SK-N-SH (cell line): ENCODE data around the gene SLC5A1. TPM values are rescaled to one million over a fixed set of nuclear protein-coding genes. Genes with fewer than 3 reads are reported as not detected.

Source experiments
- CTCF ChIA-PET: fragments of 300-600, 350-600 bp; formaldehyde crosslinking; extraction: SDS; loops from one replicate; lab custom pipeline; 2021; lab: Yijun Ruan, JAX
- POLR2A ChIA-PET: fragments of 350-600 bp; sonication (Branson Sonifier 250); formaldehyde crosslinking; extraction: SDS; loops from one replicate; lab custom pipeline; 2020; ENCODE audit warnings: antibody characterized with exemption, inconsistent platforms; lab: Yijun Ruan, JAX
- DNase-seq: peaks from one replicate; pipeline ENCODE4 v3.0.0; 2012
- H2AFZ ChIP-seq: fragments of 200-600 bp; sonication (generic); 2 replicates; pipeline ENCODE4 v1.8.1; 2016; ENCODE audit warnings: antibody characterized with exemption, mild to moderate bottlenecking, low read depth
- H3F3A ChIP-seq: fragments of 200-600 bp; sonication (generic); replicated peaks from 2 replicates; pipeline ENCODE3; 2016; ENCODE audit warnings: antibody characterized with exemption, mild to moderate bottlenecking; ENCODE audit not compliant: insufficient read depth
- H3K27ac ChIP-seq, 2 experiments: fragments of 200-500 bp in 1 of 2; fragments of 200-600 bp in 1 of 2; sonication (Bioruptor generic) in 1 of 2; sonication (generic), shearing (Covaris generic) in 1 of 2; 2 replicates each; pipeline versions ENCODE4 v1.5.1 to v1.6.1; 2014 to 2016; ENCODE audit warnings: low read depth in 2 of 2, inconsistent platforms in 1 of 2, low read length in 1 of 2, mild to moderate bottlenecking in 1 of 2, mixed read lengths in 1 of 2
- H3K27me3 ChIP-seq: fragments of 200-600 bp; sonication (generic), shearing (Covaris generic); 2 replicates; pipeline ENCODE4 v1.6.1; 2016; ENCODE audit warnings: mixed run types; ENCODE audit not compliant: insufficient read depth
- H3K36me3 ChIP-seq, 2 experiments: fragments of 200-500 bp in 1 of 2; fragments of 200-600 bp in 1 of 2; sonication (Bioruptor generic) in 1 of 2; sonication (generic) in 1 of 2; replicated peaks in 1 of 2; 2 replicates each; pipeline versions ENCODE3 to v1.5.1; 2014 to 2016; ENCODE audit warnings: low read length in 1 of 2, mild to moderate bottlenecking in 1 of 2; ENCODE audit not compliant: insufficient read depth in 2 of 2, control insufficient read depth in 1 of 2
- H3K4me1 ChIP-seq, 2 experiments: fragments of 200-500 bp in 1 of 2; fragments of 200-600 bp in 1 of 2; sonication (Bioruptor generic) in 1 of 2; sonication (generic), shearing (Covaris generic) in 1 of 2; 2 replicates each; pipeline versions ENCODE4 v1.5.1 to v1.6.1; 2014 to 2016; ENCODE audit warnings: low read depth in 1 of 2, low read length in 1 of 2, mixed run types in 1 of 2; ENCODE audit not compliant: insufficient read depth in 2 of 2, control insufficient read depth in 1 of 2
- H3K4me2 ChIP-seq: fragments of 200-600 bp; sonication (generic), shearing (Covaris generic); 2 replicates; pipeline ENCODE4 v1.6.1; 2017; ENCODE audit warnings: mixed run types
- H3K4me3 ChIP-seq, 2 experiments: fragments of 200-500 bp in 1 of 2; fragments of 200-600 bp in 1 of 2; sonication (Bioruptor generic) in 1 of 2; sonication (generic), shearing (Covaris generic) in 1 of 2; 2 replicates each; pipeline versions ENCODE4 v1.5.1 to v1.8.1; 2014 to 2016; ENCODE audit warnings: low read depth in 2 of 2, inconsistent platforms in 1 of 2, low read length in 1 of 2, mild to moderate bottlenecking in 1 of 2, mixed read lengths in 1 of 2, moderate library complexity in 1 of 2
- H3K79me2 ChIP-seq: fragments of 200-600 bp; sonication (generic); 2 replicates; pipeline ENCODE4 v1.8.1; 2017; ENCODE audit warnings: mild to moderate bottlenecking; ENCODE audit not compliant: insufficient read depth
- H3K9ac ChIP-seq: fragments of 200-600 bp; sonication (generic); 2 replicates; pipeline ENCODE4 v1.6.1; 2017; ENCODE audit warnings: mixed run types
- H3K9me2 ChIP-seq: fragments of 200-600 bp; sonication (generic); 2 replicates; pipeline ENCODE4 v1.6.1; 2017; ENCODE audit warnings: mixed run types
- H3K9me3 ChIP-seq: fragments of 200-600 bp; sonication (generic); 2 replicates; pipeline ENCODE4 v1.6.1; 2017; ENCODE audit warnings: mixed run types, mild to moderate bottlenecking, moderate library complexity
- H4K20me1 ChIP-seq: fragments of 200-600 bp; sonication (generic); 2 replicates; pipeline ENCODE4 v1.6.1; 2017; ENCODE audit warnings: mild to moderate bottlenecking, mixed run types; ENCODE audit not compliant: insufficient read depth
- ELF1 ChIP-seq: IDR thresholded peaks from 2 replicates; pipeline ENCODE4 v1.4.0; 2012
- EP300 ChIP-seq, 2 experiments: IDR thresholded peaks; 2 replicates each; pipeline versions ENCODE4 v1.4.0 to v1.6.1; 2012; ENCODE audit warnings: borderline replicate concordance in 1 of 2, low read depth in 1 of 2, low read length in 1 of 2
- EZH2phosphoT487 ChIP-seq: fragments of 200-600 bp; sonication (generic); IDR thresholded peaks from 2 replicates; pipeline ENCODE4 v1.6.1; 2017; ENCODE audit warnings: low read depth, mixed run types, mild to moderate bottlenecking, antibody characterized with exemption, moderate library complexity, borderline replicate concordance
- IRF3 ChIP-seq: fragments of 150-350 bp; IDR thresholded peaks from 2 replicates; pipeline ENCODE4 v1.6.1; 2016; ENCODE audit warnings: mild to moderate bottlenecking, low read depth, low read length
- MAX ChIP-seq: IDR thresholded peaks from 2 replicates; pipeline ENCODE4 v1.4.0; 2012; ENCODE audit warnings: low read depth
- MEF2A ChIP-seq: IDR thresholded peaks from 2 replicates; pipeline ENCODE4 v1.4.0; 2012; ENCODE audit warnings: low read depth, borderline replicate concordance
- MXI1 ChIP-seq: IDR thresholded peaks from 2 replicates; pipeline ENCODE4 v1.6.1; 2012; ENCODE audit warnings: mild to moderate bottlenecking, low read depth, low read length, improper control_type of control experiment
- NFIC ChIP-seq: IDR thresholded peaks from 2 replicates; pipeline ENCODE4 v1.4.0; 2012; ENCODE audit warnings: borderline replicate concordance
- RCOR1 ChIP-seq: fragments of 150-350 bp; IDR thresholded peaks from 2 replicates; pipeline ENCODE4 v1.6.1; 2017; ENCODE audit warnings: antibody characterized with exemption, low read length
- RFX5 ChIP-seq: IDR thresholded peaks from 2 replicates; pipeline ENCODE4 v1.6.1; 2012; ENCODE audit warnings: mild to moderate bottlenecking, improper control_type of control experiment, low read length
- RXRA ChIP-seq: IDR thresholded peaks from 2 replicates; pipeline ENCODE4 v1.4.0; 2012; ENCODE audit warnings: low read depth, mild to moderate bottlenecking, borderline replicate concordance
- WGBS: methylation state at CpG from one replicate; pipeline ENCODE4 v1.1.6; 2017; ENCODE audit warnings: low lambda C conversion rate; 5-methylcytosine and 5-hydroxymethylcytosine counted together
- polyA plus RNA-seq, 3 experiments: library from polyadenylated mRNA; depleted of rRNA; stranded (reverse); fragments of >200 nt; gene quantifications; 2 replicates each; pipeline ENCODE4 v1.2.3, GENCODE V29; 2012

The SLC5A1 gene
- polyA plus RNA-seq, 1 of the 3 experiments (the other 2 are of a cell fraction): not detected

- Histone ChIP-seq H3K4me2 (no peak overlapping the region), H3K79me2 (no peaks in the 10 kb centered on the region), H3F3A (no peaks in the 10 kb centered on the region), H2AFZ (no peak overlapping the region), H3K9me3 (no peaks in the 10 kb centered on the region; the same call in 1 of the 2 replicates), H3K9ac (no peak overlapping the region), H3K27me3 (peaks cover 6% of the 10 kb centered on the region; the same call in 1 of the 2 replicates), H3K4me1 (no peaks in the 10 kb centered on the region), H4K20me1 (no peaks in the 10 kb centered on the region), H3K4me3 (no peak overlapping the region), H3K27ac (no peak overlapping the region), H3K9me2 (no peaks in the 10 kb centered on the region), H3K36me3 (no peaks in the 10 kb centered on the region)
- POLR2A ChIA-PET: no interaction called here
- CTCF ChIA-PET: interaction anchor here (1.3 to 1.6 kb wide), 2 partner anchors 110 to 118 kb away, joined by 5 to 6 read pairs; no protein-coding TSS in a partner anchor
- no peak for TF ChIP-seq RFX5
- no peak for DNase-seq
- WGBS: 45% methylated on average over 3 of the region's 3 CpGs
Measured at GRCh38 chr22:32088084-32088483, 45.0 kb downstream of the SLC5A1 start.

- Histone ChIP-seq H3F3A (no peaks in the 10 kb centered on the region), H3K27ac (no peak overlapping the region), H4K20me1 (no peaks in the 10 kb centered on the region), H3K9me3 (no peaks in the 10 kb centered on the region), H3K4me2 (no peak overlapping the region), H3K79me2 (no peaks in the 10 kb centered on the region), H3K4me3 (no peak overlapping the region), H2AFZ (no peak overlapping the region), H3K36me3 (no peaks in the 10 kb centered on the region), H3K9me2 (no peaks in the 10 kb centered on the region), H3K4me1 (no peaks in the 10 kb centered on the region), H3K9ac (no peak overlapping the region), H3K27me3 (0 out of 2 replicates have a peak, but pooled peaks cover 3% of the 10 kb centered on the region)
- no peak for DNase-seq
- TF ChIP-seq NFIC: no peak
- TF ChIP-seq ELF1: no peak
- no peak for TF ChIP-seq IRF3
- TF ChIP-seq MEF2A: no peak
- TF ChIP-seq RCOR1: no peak
- no peak for TF ChIP-seq EP300 (IDR thresholded peaks at IDR 0.05; ENCODE audit: borderline replicate concordance in 1 of 2, low read depth in 1 of 2, low read length in 1 of 2)
- TF ChIP-seq RXRA: no peak
- TF ChIP-seq EZH2phosphoT487: no peak
- no peak for TF ChIP-seq MXI1
- TF ChIP-seq MAX: no peak
- 0% methylated on average over 1 of the region's 1 CpG for whole genome bisulfite sequencing
- CTCF ChIA-PET: interaction anchor here (0.8 to 2.1 kb wide), 3 partner anchors 16 to 126 kb away, joined by 3 to 7 read pairs (median 5); no protein-coding TSS in a partner anchor
- POLR2A ChIA-PET: no interaction called here
Measured at GRCh38 chr22:32097018-32097417, 54.0 kb downstream of the SLC5A1 start.
